ENCODE data around the gene FOXL3.

- TF ChIP-seq POLR2AphosphoS5 (IDR thresholded peaks at IDR 0.05; ENCODE audit: low read depth, low read length): no peak
- no peak for TF ChIP-seq CTCF (IDR thresholded peaks at IDR 0.05)
- no peak for TF ChIP-seq TCF7L2 (IDR thresholded peaks at IDR 0.05; ENCODE audit: low read depth, low read length)
- TF ChIP-seq SIN3A (IDR thresholded peaks at IDR 0.05; ENCODE audit: borderline replicate concordance, insufficient read depth, low read depth, low read length): no peak
- TF ChIP-seq REST (IDR thresholded peaks at IDR 0.05; ENCODE audit: insufficient read depth in 1 of 2, low read depth in 2 of 2, low read length in 1 of 2): no peak
These were observed 47.6 kb downstream of the FOXL3 start for GRCh38 chr7:337567-337951.

Measured in Panc1 (cell line).